GM23338 (cell line): ENCODE measurements around the gene ARRB1. TPM values are rescaled to one million over a fixed set of nuclear protein-coding genes. Genes with fewer than 3 reads are reported as not detected.

Source experiments
- ATAC-seq: fragments of 200-7000 bp; cut with Tn5 transposase; 3 replicates; pipeline ENCODE4 v1.9.1; 2020
- DNase-seq: peaks from one replicate; pipeline ENCODE4 v3.0.0-alpha.2; 2015; ENCODE audit warnings: low spot score
- H2AFZ ChIP-seq: fragments of 200-600 bp; sonication (generic); 2 replicates; pipeline ENCODE4 v1.8.0; 2016; ENCODE audit warnings: antibody characterized with exemption, mild to moderate bottlenecking, moderate library complexity
- H3F3A ChIP-seq: fragments of 200-600 bp; sonication (generic); replicated peaks from 2 replicates; pipeline ENCODE4 v1.8.0; 2017; ENCODE audit warnings: antibody characterized with exemption, mixed run types, low read depth
- H3K27ac ChIP-seq: fragments of 200-600 bp; sonication (generic); 2 replicates; pipeline ENCODE4 v1.6.1; 2016; ENCODE audit warnings: low read depth
- H3K27me3 ChIP-seq: fragments of 200-600 bp; sonication (generic); 2 replicates; pipeline ENCODE4 v1.8.0; 2016; ENCODE audit warnings: mild to moderate bottlenecking, mixed run types, moderate library complexity; ENCODE audit not compliant: insufficient read depth
- H3K36me3 ChIP-seq: fragments of 200-600 bp; sonication (generic); 2 replicates; pipeline ENCODE4 v1.8.0; 2016; ENCODE audit warnings: mild to moderate bottlenecking; ENCODE audit not compliant: insufficient read depth
- H3K4me1 ChIP-seq: fragments of 200-600 bp; sonication (generic); 2 replicates; pipeline ENCODE4 v1.8.0; 2016; ENCODE audit warnings: mild to moderate bottlenecking, moderate library complexity; ENCODE audit not compliant: insufficient read depth
- H3K4me2 ChIP-seq: fragments of 200-600 bp; sonication (generic); 2 replicates; pipeline ENCODE4 v1.7.1; 2017; ENCODE audit warnings: mixed run types
- H3K4me3 ChIP-seq: fragments of 200-600 bp; sonication (generic); 2 replicates; pipeline ENCODE4 v1.6.1; 2016; ENCODE audit warnings: mixed run types
- H3K79me2 ChIP-seq: fragments of 200-600 bp; sonication (generic); replicated peaks from 2 replicates; pipeline ENCODE4 v1.8.0; 2017; ENCODE audit warnings: mild to moderate bottlenecking; ENCODE audit not compliant: insufficient read depth
- H3K9me2 ChIP-seq: fragments of 200-600 bp; sonication (generic); 2 replicates; pipeline ENCODE4 v1.8.0; 2017; ENCODE audit not compliant: insufficient read depth
- H4K20me1 ChIP-seq: fragments of 200-600 bp; sonication (generic); replicated peaks from 2 replicates; pipeline ENCODE4 v1.8.0; 2017; ENCODE audit warnings: mild to moderate bottlenecking; ENCODE audit not compliant: insufficient read depth
- H3K27ac Mint-ChIP-seq: 2 replicates; pipeline ENCODE4 v1.8.0; 2020; ENCODE audit warnings: inconsistent platforms, mild to moderate bottlenecking, moderate library complexity, mixed read lengths
- H3K27me3 Mint-ChIP-seq: 3 replicates; pipeline ENCODE4 v1.8.0; 2022; ENCODE audit warnings: low read depth, mild to moderate bottlenecking, moderate library complexity, mixed read lengths, inconsistent platforms; ENCODE audit not compliant: insufficient read depth, poor library complexity
- H3K36me3 Mint-ChIP-seq: 3 replicates; pipeline ENCODE4 v1.8.0; 2021; ENCODE audit warnings: low read depth, mild to moderate bottlenecking, inconsistent platforms, moderate library complexity, mixed read lengths
- H3K4me1 Mint-ChIP-seq: 3 replicates; pipeline ENCODE4 v1.8.0; 2020; ENCODE audit warnings: mild to moderate bottlenecking, inconsistent platforms, mixed read lengths
- H3K4me3 Mint-ChIP-seq: 3 replicates; pipeline ENCODE4 v1.8.0; 2021; ENCODE audit warnings: moderate library complexity, mild to moderate bottlenecking, inconsistent platforms, mixed read lengths
- H3K9me3 Mint-ChIP-seq: 3 replicates; pipeline ENCODE4 v1.8.0; 2020; ENCODE audit warnings: moderate library complexity, mild to moderate bottlenecking, inconsistent platforms, mixed read lengths
- CREB1 ChIP-seq: fragments of 250-450 bp; sonication (Bioruptor Pico); IDR thresholded peaks from 2 replicates; pipeline ENCODE4 v1.5.0; 2020; ENCODE audit warnings: low read depth, mild to moderate bottlenecking, moderate library complexity
- CTCF ChIP-seq, 2 experiments: fragments of 200-600 bp in 1 of 2; sonication (generic) in 1 of 2; conservative IDR thresholded peaks; 2 replicates each; pipeline versions ENCODE4 v1.5.1 to v1.6.1; 2016 to 2017; ENCODE audit warnings: antibody characterized with exemption in 2 of 2, low read depth in 2 of 2, mild to moderate bottlenecking in 2 of 2, moderate library complexity in 1 of 2
- EZH2phosphoT487 ChIP-seq: fragments of 200-600 bp; sonication (generic); IDR thresholded peaks from one replicate; pipeline ENCODE4 v1.8.1; 2018; ENCODE audit warnings: antibody characterized with exemption; ENCODE audit not compliant: unreplicated experiment
- POLR2AphosphoS5 ChIP-seq: IDR thresholded peaks from 2 replicates; pipeline ENCODE4 v1.6.1; 2016; ENCODE audit warnings: antibody characterized with exemption, low read depth
- STAT1 ChIP-seq: IDR thresholded peaks from one replicate; pipeline ENCODE4 v1.6.1; 2016; ENCODE audit warnings: antibody characterized with exemption; ENCODE audit not compliant: unreplicated experiment
- polyA plus RNA-seq: library from polyadenylated mRNA; unstranded; fragments of >200 nt; fragmentation: Nextera tagmentation; extraction: Ambion mirVana; gene quantifications from 2 replicates; pipeline ENCODE4 v1.2.1, GENCODE V29; 2016
- total RNA-seq: library from RNA; depleted of rRNA; stranded (reverse); fragments of >200 nt; shearing (Covaris generic); gene quantifications from 2 replicates; pipeline ENCODE4 v1.2.3, GENCODE V29; 2014

ARRB1 gene
- total and polyA plus RNA-seq, 2 experiments from 2014 or later = 6.3 to 11.1 TPM

- Histone ChIP-seq H3K79me2 (no peaks in the 10 kb centered on the region), H3K9me2 (0 out of 2 replicates have a peak, but pooled peaks cover 2% of the 10 kb centered on the region), H3K4me2 (peak overlapping the region; percentile 88), H2AFZ (no peak overlapping the region), H3K36me3 (no peaks in the 10 kb centered on the region), H3K27ac (no peak overlapping the region), H3K4me1 (peaks cover 14% of the 10 kb centered on the region), H3K4me3 (peak overlapping the region; percentile 63), H3K27me3 (peaks cover 59% of the 10 kb centered on the region), H3F3A (no peaks in the 10 kb centered on the region), H4K20me1 (no peaks in the 10 kb centered on the region)
- ATAC-seq (peak; percentile 58), DNase-seq (peak; percentile 84)
- Mint-ChIP-seq H3K27me3 (peaks cover 48% of the 10 kb centered on the region), H3K4me3 (peak overlapping the region; percentile 72; the same call in 2 of the 3 replicates), H3K27ac (no peak overlapping the region), H3K4me1 (peaks cover 34% of the 10 kb centered on the region), H3K36me3 (no peaks in the 10 kb centered on the region), H3K9me3 (no peaks in the 10 kb centered on the region)
- TF ChIP-seq CTCF (conservative IDR thresholded peaks at IDR 0.05; ENCODE audit: low read depth in 2 of 2) (peak; percentile 49 to 81), POLR2AphosphoS5 (peak; percentile 36; the same call in 1 of the 2 replicates), CREB1 (CRISPR knock-in tag) (peak; percentile 59), EZH2phosphoT487 (no peak)
Measured at GRCh38 chr11:75241036-75241905, 110.2 kb downstream of the ARRB1 start.

GRCh38 chr11:75240311-75241035, 111.0 kb downstream of the ARRB1 start, which contains the start of gene TPBGL:
TSS of gene TPBGL (plus strand) at chr11:75240774. CDS start at chr11:75241050, 276 bp downstream.
- Mint-ChIP-seq H3K27me3 (peaks cover 46% of the 10 kb centered on the region), H3K4me3 (peak within 1 kb of the TSS; percentile 77), H3K9me3 (no peaks in the 10 kb centered on the region), H3K27ac (no peak within 1 kb of the TSS), H3K36me3 (no peaks in the 10 kb centered on the region), H3K4me1 (peaks cover 42% of the 10 kb centered on the region)
- Histone ChIP-seq H3F3A (no peaks in the 10 kb centered on the region), H3K9me2 (0 out of 2 replicates have a peak, but pooled peaks cover 2% of the 10 kb centered on the region), H3K4me2 (peak within 1 kb of the TSS; percentile 88), H3K4me3 (peak within 1 kb of the TSS; percentile 63), H3K79me2 (no peaks in the 10 kb centered on the region), H4K20me1 (no peaks in the 10 kb centered on the region), H3K4me1 (peaks cover 19% of the 10 kb centered on the region), H3K27me3 (peaks cover 59% of the 10 kb centered on the region), H2AFZ (peak within 1 kb of the TSS; percentile 97), H3K36me3 (no peaks in the 10 kb centered on the region), H3K27ac (no peak within 1 kb of the TSS)
- peak; percentile 65 for DNase-seq
- ATAC-seq = peak; percentile 33
- no peak for TF ChIP-seq STAT1
